ENCODE data around the gene SMIM15. TPM values are rescaled to one million over a fixed set of nuclear protein-coding genes. Genes with fewer than 3 reads are reported as not detected.

Gene SMIM15
- total and polyA plus RNA-seq, 2 donors (not counting 3 experiments of a cell fraction or from before 2014, with no cell fraction given): 18.4 to 48.8 TPM

- Histone ChIP-seq H3K9me1 (replicated peaks; ENCODE audit: control insufficient read depth, extremely low read depth, insufficient read depth, low read length) (no peaks in the 10 kb centered on the region), H3K9me3 (replicated peaks; ENCODE audit: control insufficient read depth, insufficient read depth, low read length) (no peaks in the 10 kb centered on the region), H3K4me3 (replicated peaks in 1 of 3; ENCODE audit: insufficient read depth in 1 of 3, low read depth in 1 of 3, low read length in 3 of 3) (no peak overlapping the region), H3K4me1 (ENCODE audit: control insufficient read depth, extremely low read depth, insufficient read depth, low read length) (peaks cover 15% of the 10 kb centered on the region), H3K79me2 (ENCODE audit: control insufficient read depth, insufficient read depth, low read length) (peaks cover 34% of the 10 kb centered on the region), H3K36me3 (ENCODE audit: control insufficient read depth in 2 of 2, extremely low read depth in 1 of 2, insufficient read depth in 2 of 2, low read length in 2 of 2) (peaks cover 0 to 4% of the 10 kb centered on the region in 2 experiments), H4K20me1 (replicated peaks; ENCODE audit: control insufficient read depth, extremely low read depth, insufficient read depth, low read length) (no peaks in the 10 kb centered on the region), H3K27ac (ENCODE audit: insufficient read depth, low read depth, low read length) (no peak overlapping the region), H3K4me2 (ENCODE audit: insufficient read depth, low read length) (no peak overlapping the region), H3K9ac (replicated peaks; ENCODE audit: extremely low read depth, insufficient read depth, low read length) (no peak overlapping the region), H2AFZ (ENCODE audit: low read depth, low read length) (no peak overlapping the region), H3K27me3 (ENCODE audit: control insufficient read depth in 2 of 2, insufficient read depth in 2 of 2, low read length in 2 of 2) (no peaks in the 10 kb centered on the region)
- DNase-seq (ENCODE audit: low read depth, low spot score): no peak
- no TSS peak for BruUV-seq (replicated peaks)
- dilution Hi-C loops (cut with MboI; ENCODE audit: extremely low pct_ligation_motif_present, low sequenced_read_pairs) (no loop called here), intact Hi-C loops (cut with micrococcal nuclease) (loop anchor here (1.0 kb wide), 1 partner anchor 9 kb away; no protein-coding TSS in a partner anchor)
- ChIA-PET CTCF (interaction anchor here (0.7 to 1.7 kb wide), 9 partner anchors 10 to 353 kb away, joined by 3 to 7 read pairs (median 3); partner anchors contain the start of gene ZSWIM6), POLR2A (no interaction called here)
- FAIRE-seq: no peak
- TF ChIP-seq JUN (IDR thresholded peaks at IDR 0.05; ENCODE audit: borderline replicate concordance, insufficient read depth, insufficient read length, low read depth) (no peak), GATA2 (IDR thresholded peaks at IDR 0.05; ENCODE audit: insufficient read depth, insufficient read length, low read depth, low read length) (no peak), MAX (IDR thresholded peaks at IDR 0.05; ENCODE audit: insufficient read depth, insufficient read length) (no peak), POLR2A (IDR thresholded peaks at IDR 0.05; ENCODE audit: low read depth, low read length) (no peak), FOS (IDR thresholded peaks at IDR 0.05; ENCODE audit: borderline replicate concordance, insufficient read depth, low read length) (no peak), MYC (IDR thresholded peaks at IDR 0.05; ENCODE audit: low read depth, low read length) (no peak), POLR2AphosphoS5 (IDR thresholded peaks at IDR 0.05; ENCODE audit: insufficient read depth, low read depth, low read length) (no peak), EZH2 (IDR thresholded peaks at IDR 0.05; ENCODE audit: borderline replicate concordance, low read depth, low read length, severe bottlenecking) (no peak), CTCF (IDR thresholded peaks at IDR 0.05; ENCODE audit: extremely low read depth in 1 of 2, insufficient read depth in 1 of 2, low read depth in 1 of 2, low read length in 2 of 2) (no peak)
Observed at GRCh38 chr5:61159070-61159469, 3.2 kb downstream of the SMIM15 start.
